DOHH2 (cell line): Measurements from ENCODE around the gene IGSF22.
"Not testable (repeated sequence)": the region's sequence is repeated elsewhere in the genome, so short reads cannot be mapped to it uniquely, and the experiment has no call there.

Experiments used
- H3F3A ChIP-seq: fragments of 200-600 bp; sonication (generic), shearing (Covaris generic); 2 replicates; pipeline ENCODE4 v1.6.0; 2016; ENCODE audit warnings: antibody characterized with exemption, mild to moderate bottlenecking; ENCODE audit not compliant: control insufficient read depth, insufficient read depth
- H3K27ac ChIP-seq: fragments of 200-600 bp; sonication (generic); 2 replicates; pipeline ENCODE4 v1.5.1; 2014; ENCODE audit warnings: low read depth, mild to moderate bottlenecking, low read length, moderate library complexity
- H3K27me3 ChIP-seq: fragments of 200-600 bp; sonication (generic); 2 replicates; pipeline ENCODE4 v1.6.1; 2014; ENCODE audit warnings: mild to moderate bottlenecking, low read length, mixed read lengths; ENCODE audit not compliant: control insufficient read depth
- H3K36me3 ChIP-seq: fragments of 200-600 bp; sonication (generic); 2 replicates; pipeline ENCODE4 v1.6.1; 2014; ENCODE audit warnings: mild to moderate bottlenecking, low read length, moderate library complexity, mixed read lengths; ENCODE audit not compliant: control insufficient read depth
- H3K4me1 ChIP-seq: fragments of 200-600 bp; sonication (generic); 2 replicates; pipeline ENCODE4 v1.6.1; 2014; ENCODE audit warnings: mild to moderate bottlenecking, low read length, mixed read lengths; ENCODE audit not compliant: control insufficient read depth
- H3K4me2 ChIP-seq: fragments of 200-600 bp; sonication (generic); 2 replicates; pipeline ENCODE4 v1.6.0; 2014; ENCODE audit warnings: mild to moderate bottlenecking, low read length, moderate library complexity
- H3K4me3 ChIP-seq: fragments of 200-600 bp; sonication (generic); 2 replicates; pipeline ENCODE4 v1.5.1; 2014; ENCODE audit warnings: mild to moderate bottlenecking, low read length, mixed read lengths
- H3K79me2 ChIP-seq: fragments of 200-600 bp; sonication (generic); 2 replicates; pipeline ENCODE4 v1.6.1; 2014; ENCODE audit warnings: mild to moderate bottlenecking, low read length, mixed read lengths; ENCODE audit not compliant: control insufficient read depth
- H3K9me2 ChIP-seq: fragments of 200-600 bp; sonication (generic); replicated peaks from 2 replicates; pipeline ENCODE4 v1.6.1; 2014; ENCODE audit warnings: mild to moderate bottlenecking, low read length, mixed read lengths; ENCODE audit not compliant: control insufficient read depth
- H3K9me3 ChIP-seq: fragments of 200-600 bp; sonication (generic); 2 replicates; pipeline ENCODE4 v1.6.1; 2014; ENCODE audit warnings: antibody characterized with exemption, low read length, mixed read lengths; ENCODE audit not compliant: control insufficient read depth, insufficient read depth
- H4K20me1 ChIP-seq: fragments of 200-600 bp; sonication (generic); 2 replicates; pipeline ENCODE4 v1.6.0; 2014; ENCODE audit warnings: low read depth, mild to moderate bottlenecking, antibody characterized with exemption, low read length, moderate library complexity; ENCODE audit not compliant: control insufficient read depth, insufficient read depth
- EZH2phosphoT487 ChIP-seq: fragments of 200-600 bp; sonication (generic); IDR thresholded peaks from 2 replicates; pipeline ENCODE4 v1.6.1; 2017; ENCODE audit warnings: borderline replicate concordance, mild to moderate bottlenecking, antibody characterized with exemption, low read length, moderate library complexity, mixed read lengths
- TF ChIP-seq, protein P1 (sequence below): fragments of 200-600 bp; sonication (generic); IDR thresholded peaks from one replicate; pipeline ENCODE4 v1.5.1; 2014; ENCODE audit warnings: antibody characterized with exemption, mild to moderate bottlenecking, low read depth, low read length; ENCODE audit not compliant: poor library complexity, severe bottlenecking

The IGSF22 gene

GRCh38 chr11:18697576-18697975 is 28.4 kb downstream of the IGSF22 start:
- Histone ChIP-seq H3K36me3 (no peaks in the 10 kb centered on the region), H4K20me1 (no peaks in the 10 kb centered on the region), H3F3A (no peaks in the 10 kb centered on the region), H3K27ac (no peak overlapping the region), H3K79me2 (no peaks in the 10 kb centered on the region), H3K9me2 (no peaks in the 10 kb centered on the region), H3K4me1 (peaks cover 15% of the 10 kb centered on the region), H3K4me3 (no peak overlapping the region), H3K27me3 (peaks cover 32% of the 10 kb centered on the region), H3K9me3 (no peaks in the 10 kb centered on the region), H3K4me2 (no peak overlapping the region)
- TF ChIP-seq EZH2phosphoT487, result no peak
- TF ChIP-seq, protein P1, sequence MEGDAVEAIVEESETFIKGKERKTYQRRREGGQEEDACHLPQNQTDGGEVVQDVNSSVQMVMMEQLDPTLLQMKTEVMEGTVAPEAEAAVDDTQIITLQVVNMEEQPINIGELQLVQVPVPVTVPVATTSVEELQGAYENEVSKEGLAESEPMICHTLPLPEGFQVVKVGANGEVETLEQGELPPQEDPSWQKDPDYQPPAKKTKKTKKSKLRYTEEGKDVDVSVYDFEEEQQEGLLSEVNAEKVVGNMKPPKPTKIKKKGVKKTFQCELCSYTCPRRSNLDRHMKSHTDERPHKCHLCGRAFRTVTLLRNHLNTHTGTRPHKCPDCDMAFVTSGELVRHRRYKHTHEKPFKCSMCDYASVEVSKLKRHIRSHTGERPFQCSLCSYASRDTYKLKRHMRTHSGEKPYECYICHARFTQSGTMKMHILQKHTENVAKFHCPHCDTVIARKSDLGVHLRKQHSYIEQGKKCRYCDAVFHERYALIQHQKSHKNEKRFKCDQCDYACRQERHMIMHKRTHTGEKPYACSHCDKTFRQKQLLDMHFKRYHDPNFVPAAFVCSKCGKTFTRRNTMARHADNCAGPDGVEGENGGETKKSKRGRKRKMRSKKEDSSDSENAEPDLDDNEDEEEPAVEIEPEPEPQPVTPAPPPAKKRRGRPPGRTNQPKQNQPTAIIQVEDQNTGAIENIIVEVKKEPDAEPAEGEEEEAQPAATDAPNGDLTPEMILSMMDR, result no peak

- no peak for TF ChIP-seq EZH2phosphoT487
- TF ChIP-seq, protein P1, result no peak
- no peaks in the 10 kb centered on the region for H3K36me3 ChIP-seq
- H4K20me1 ChIP-seq, result no peaks in the 10 kb centered on the region
- H3K4me3 ChIP-seq, result no peak overlapping the region
- H3K4me2 ChIP-seq, result no peak overlapping the region
- no peaks in the 10 kb centered on the region for H3K79me2 ChIP-seq
- H3K27me3 ChIP-seq, result peaks cover 32% of the 10 kb centered on the region
- no peak overlapping the region for H3K27ac ChIP-seq
- H3K9me2 ChIP-seq, result no peaks in the 10 kb centered on the region
- H3K9me3 ChIP-seq, result no peaks in the 10 kb centered on the region
- H3K4me1 ChIP-seq, result peaks cover 15% of the 10 kb centered on the region
- no peaks in the 10 kb centered on the region for H3F3A ChIP-seq
Observed at GRCh38 chr11:18696638-18697225, 29.3 kb downstream of the IGSF22 start.

GRCh38 chr11:18692941-18693760 is 32.8 kb downstream of the IGSF22 start:
- TF ChIP-seq EZH2phosphoT487, result no peak
- TF ChIP-seq, protein P1, result no peak
- H3K79me2 ChIP-seq, result no peaks in the 10 kb centered on the region
- H3K4me1 ChIP-seq, result peaks cover 7% of the 10 kb centered on the region
- H3K9me3 ChIP-seq, result no peaks in the 10 kb centered on the region
- no peaks in the 10 kb centered on the region for H4K20me1 ChIP-seq
- no peaks in the 10 kb centered on the region for H3K36me3 ChIP-seq
- peaks cover 15% of the 10 kb centered on the region for H3K27me3 ChIP-seq
- H3K27ac ChIP-seq, result no peak overlapping the region
- no peak overlapping the region for H3K4me3 ChIP-seq
- H3K9me2 ChIP-seq, result no peaks in the 10 kb centered on the region
- no peaks in the 10 kb centered on the region for H3F3A ChIP-seq
- H3K4me2 ChIP-seq, result no peak overlapping the region

DNA sequence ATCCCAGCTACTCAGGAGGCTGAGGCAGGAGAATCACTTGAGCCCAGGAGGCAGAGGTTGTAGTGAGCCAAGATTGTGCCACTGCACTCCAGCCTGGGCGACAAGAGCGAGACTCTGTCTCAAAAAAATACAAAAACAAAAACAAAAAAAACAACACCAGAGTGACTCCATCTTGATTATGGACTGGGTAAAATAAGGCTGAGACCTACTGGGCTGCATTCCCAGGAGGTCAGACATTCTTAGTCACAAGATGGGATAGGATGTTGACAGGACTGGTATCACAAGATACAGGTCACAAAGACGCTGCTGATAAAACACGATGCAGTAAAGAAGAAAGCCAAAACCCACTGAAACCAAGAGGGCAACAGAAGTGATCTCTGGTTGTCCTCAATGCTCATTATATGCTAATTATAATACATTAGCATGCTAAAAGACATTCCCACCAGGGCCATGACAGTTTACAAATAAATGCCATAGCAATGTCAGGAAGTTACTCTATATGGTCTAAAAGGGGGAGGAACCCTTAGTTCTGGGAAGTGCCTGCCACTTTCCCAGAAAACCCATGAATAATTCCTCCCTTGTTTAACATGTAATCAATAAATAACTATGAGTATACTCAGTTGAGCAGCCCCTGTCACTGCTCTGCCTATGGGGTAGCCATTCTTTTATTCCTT is 34.4 kb downstream of the IGSF22 start:
- H3K79me2 ChIP-seq, H3K27ac ChIP-seq, H3K27me3 ChIP-seq, H3K4me3 ChIP-seq, H3K36me3 ChIP-seq, H3F3A ChIP-seq, H3K4me2 ChIP-seq, H3K9me3 ChIP-seq, H4K20me1 ChIP-seq, H3K4me1 ChIP-seq, H3K9me2 ChIP-seq: not testable (repeated sequence)
